OCI-LY1 (cell line): ENCODE data around the gene FBXW7.

Source experiments
- H2AFZ ChIP-seq: fragments of 200-600 bp; sonication (generic), shearing (Covaris generic); 2 replicates; pipeline ENCODE4 v1.6.0; 2014; ENCODE audit warnings: antibody characterized with exemption, mild to moderate bottlenecking, low read length
- H3F3A ChIP-seq: fragments of 200-600 bp; sonication (generic), shearing (Covaris generic); 2 replicates; pipeline ENCODE4 v1.6.0; 2014; ENCODE audit warnings: mild to moderate bottlenecking, antibody characterized with exemption, low read length, moderate library complexity; ENCODE audit not compliant: insufficient read depth
- H3K27ac ChIP-seq: fragments of 200-600 bp; sonication (generic); 2 replicates; pipeline ENCODE4 v1.5.1; 2014; ENCODE audit warnings: low read length, mixed run types, mild to moderate bottlenecking, low read depth; ENCODE audit not compliant: poor library complexity, severe bottlenecking
- H3K27me3 ChIP-seq: fragments of 200-600 bp; sonication (generic); 2 replicates; pipeline ENCODE4 v1.6.0; 2014; ENCODE audit warnings: antibody characterized with exemption, mild to moderate bottlenecking, low read length, moderate library complexity; ENCODE audit not compliant: insufficient read depth
- H3K36me3 ChIP-seq: fragments of 200-600 bp; sonication (generic); 2 replicates; pipeline ENCODE4 v1.6.1; 2014; ENCODE audit warnings: mild to moderate bottlenecking, antibody characterized with exemption, low read length, moderate library complexity, mixed read lengths; ENCODE audit not compliant: insufficient read depth
- H3K4me1 ChIP-seq: fragments of 200-600 bp; sonication (generic); 2 replicates; pipeline ENCODE4 v1.5.1; 2014; ENCODE audit warnings: mild to moderate bottlenecking, low read length, moderate library complexity; ENCODE audit not compliant: insufficient read depth, severe bottlenecking
- H3K4me2 ChIP-seq: fragments of 200-600 bp; sonication (generic), shearing (Covaris generic); 2 replicates; pipeline ENCODE4 v1.6.1; 2014; ENCODE audit warnings: low read length
- H3K4me3 ChIP-seq: fragments of 200-600 bp; sonication (generic); 2 replicates; pipeline ENCODE4 v1.5.1; 2014; ENCODE audit warnings: low read length, low read depth, mild to moderate bottlenecking, mixed read lengths; ENCODE audit not compliant: poor library complexity, severe bottlenecking
- H3K79me2 ChIP-seq: fragments of 200-600 bp; shearing (Covaris generic); 2 replicates; pipeline ENCODE4 v1.6.1; 2016; ENCODE audit warnings: mixed run types, low read length, mixed read lengths; ENCODE audit not compliant: insufficient read depth
- H3K9ac ChIP-seq: fragments of 200-600 bp; sonication (generic), shearing (Covaris generic); 2 replicates; pipeline ENCODE4 v1.6.1; 2014; ENCODE audit warnings: mild to moderate bottlenecking, low read length, mixed read lengths
- H3K9me2 ChIP-seq: fragments of 200-600 bp; sonication (generic), shearing (Covaris generic); 2 replicates; pipeline ENCODE4 v1.6.1; 2014; ENCODE audit warnings: low read depth, mild to moderate bottlenecking, low read length, mixed read lengths
- H3K9me3 ChIP-seq: fragments of 200-600 bp; shearing (Covaris generic); 2 replicates; pipeline ENCODE4 v1.6.1; 2014; ENCODE audit warnings: low read length, mixed read lengths
- H4K20me1 ChIP-seq: fragments of 200-600 bp; sonication (generic), shearing (Covaris generic); 2 replicates; pipeline ENCODE4 v1.6.0; 2016; ENCODE audit warnings: mild to moderate bottlenecking, low read length; ENCODE audit not compliant: insufficient read depth
- CTCF ChIP-seq: fragments of 200-600 bp; sonication (generic), shearing (Covaris generic); IDR thresholded peaks from 2 replicates; pipeline ENCODE4 v1.5.1; 2017; ENCODE audit warnings: mild to moderate bottlenecking, antibody characterized with exemption, low read length, moderate library complexity, mixed read lengths
- EZH2 ChIP-seq: fragments of 200-600 bp; sonication (generic), shearing (Covaris generic); IDR thresholded peaks from 2 replicates; pipeline ENCODE4 v1.8.0; 2017; ENCODE audit warnings: borderline replicate concordance, mixed run types, mild to moderate bottlenecking, antibody characterized with exemption, low read length, moderate library complexity, mixed read lengths

FBXW7 gene

GRCh38 chr4:152321923-152322322 lies 214.0 kb downstream of the FBXW7 start:
- Histone ChIP-seq H3K27me3 (no peaks in the 10 kb centered on the region), H2AFZ (no peak overlapping the region), H3K9me2 (no peaks in the 10 kb centered on the region), H4K20me1 (no peaks in the 10 kb centered on the region), H3K27ac (no peak overlapping the region), H3K9ac (no peak overlapping the region), H3K4me1 (no peaks in the 10 kb centered on the region), H3F3A (no peaks in the 10 kb centered on the region), H3K9me3 (no peaks in the 10 kb centered on the region), H3K79me2 (no peaks in the 10 kb centered on the region), H3K4me2 (no peak overlapping the region), H3K36me3 (peaks cover 47% of the 10 kb centered on the region), H3K4me3 (no peak overlapping the region)
- TF ChIP-seq CTCF (no peak), EZH2 (no peak)

GRCh38 chr4:152321398-152321797 lies 214.5 kb downstream of the FBXW7 start:
- Histone ChIP-seq H3K27ac (no peak overlapping the region), H3K9me3 (no peaks in the 10 kb centered on the region), H3F3A (no peaks in the 10 kb centered on the region), H3K4me3 (no peak overlapping the region), H3K9ac (no peak overlapping the region), H4K20me1 (no peaks in the 10 kb centered on the region), H3K4me1 (no peaks in the 10 kb centered on the region), H3K27me3 (no peaks in the 10 kb centered on the region), H3K36me3 (peaks cover 47% of the 10 kb centered on the region), H2AFZ (no peak overlapping the region), H3K4me2 (no peak overlapping the region), H3K79me2 (no peaks in the 10 kb centered on the region), H3K9me2 (no peaks in the 10 kb centered on the region)
- TF ChIP-seq EZH2 (no peak), CTCF (no peak)

- no peak overlapping the region for H3K9ac ChIP-seq
- H3K27ac ChIP-seq, result no peak overlapping the region
Measured at GRCh38 chr4:152316969-152317368, 218.9 kb downstream of the FBXW7 start.

More at GRCh38 chr4:152316969-152317368, 218.9 kb downstream of the FBXW7 start:
- H3K9me3 ChIP-seq, result no peaks in the 10 kb centered on the region
- H3K4me1 ChIP-seq, result no peaks in the 10 kb centered on the region
- no peaks in the 10 kb centered on the region for H3K27me3 ChIP-seq
- no peaks in the 10 kb centered on the region for H3K79me2 ChIP-seq
- H2AFZ ChIP-seq, result no peak overlapping the region
- no peaks in the 10 kb centered on the region for H3F3A ChIP-seq
- H3K9me2 ChIP-seq, result no peaks in the 10 kb centered on the region
- H3K4me3 ChIP-seq, result no peak overlapping the region
- H3K36me3 ChIP-seq, result peaks cover 11% of the 10 kb centered on the region; the same call in 1 of the 2 replicates
- no peak for TF ChIP-seq EZH2
- TF ChIP-seq CTCF, result no peak
- H4K20me1 ChIP-seq, result no peaks in the 10 kb centered on the region
- H3K4me2 ChIP-seq, result no peak overlapping the region
